ENCODE data around the gene AGTRAP. TPM values are rescaled to one million over a fixed set of nuclear protein-coding genes. Genes with fewer than 3 reads are reported as not detected.

AGTRAP gene
- total RNA-seq, 3 donors from 2014 or later, result 61.9 to 74.7 (median 66.4) TPM

DNA sequence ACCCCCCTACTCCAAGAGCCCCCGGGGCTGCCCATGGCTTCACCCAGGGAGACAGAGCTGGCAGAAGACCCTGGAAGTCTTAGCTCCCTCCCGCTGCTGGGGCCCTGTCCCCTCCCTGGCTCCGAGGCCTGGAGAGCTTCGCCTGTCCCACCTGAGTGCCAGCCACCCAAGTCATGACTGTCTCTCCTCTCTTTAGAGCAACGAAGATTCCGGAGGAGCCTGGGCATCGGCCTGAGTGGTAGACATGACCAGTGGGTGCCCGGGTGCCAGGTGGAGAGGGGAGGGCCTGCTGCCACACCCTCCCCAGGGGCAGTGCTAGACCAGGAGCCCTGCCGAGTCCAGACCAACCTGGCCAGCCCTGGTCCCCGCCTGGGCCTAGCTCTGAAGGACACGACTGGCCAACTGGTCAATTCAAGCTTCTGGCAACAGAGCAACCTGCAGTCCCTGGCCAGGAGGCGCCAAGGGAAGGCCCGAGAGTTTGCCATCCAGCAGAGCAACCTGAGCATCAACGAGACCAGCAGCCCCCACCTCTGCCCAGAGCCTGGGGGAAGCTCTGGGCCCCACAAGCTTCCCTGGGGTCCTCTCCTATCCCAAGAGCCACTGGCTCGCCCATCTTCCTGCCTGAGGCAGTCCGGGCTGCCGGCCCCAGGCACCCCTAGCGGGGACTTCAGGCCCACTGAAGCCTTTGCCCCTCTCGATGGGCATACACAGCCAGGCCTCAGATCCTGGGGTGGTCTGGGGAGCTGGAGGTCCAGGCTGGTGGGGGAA, 29.9 kb downstream of the AGTRAP start:
- Histone ChIP-seq H3K27ac (no peak overlapping the region), H3K4me3 (no peak overlapping the region), H3K27me3 (peaks cover 0 to 9% of the 10 kb centered on the region in 2 donors), H3K9me3 (no peaks in the 10 kb centered on the region), H3K4me1 (no peaks in the 10 kb centered on the region), H3K36me3 (no peaks in the 10 kb centered on the region)
- TF ChIP-seq POLR2A (IDR thresholded peaks at IDR 0.05) (no peak), POLR2AphosphoS5 (IDR thresholded peaks at IDR 0.05) (no peak)
- TF ChIP-seq, protein P1, sequence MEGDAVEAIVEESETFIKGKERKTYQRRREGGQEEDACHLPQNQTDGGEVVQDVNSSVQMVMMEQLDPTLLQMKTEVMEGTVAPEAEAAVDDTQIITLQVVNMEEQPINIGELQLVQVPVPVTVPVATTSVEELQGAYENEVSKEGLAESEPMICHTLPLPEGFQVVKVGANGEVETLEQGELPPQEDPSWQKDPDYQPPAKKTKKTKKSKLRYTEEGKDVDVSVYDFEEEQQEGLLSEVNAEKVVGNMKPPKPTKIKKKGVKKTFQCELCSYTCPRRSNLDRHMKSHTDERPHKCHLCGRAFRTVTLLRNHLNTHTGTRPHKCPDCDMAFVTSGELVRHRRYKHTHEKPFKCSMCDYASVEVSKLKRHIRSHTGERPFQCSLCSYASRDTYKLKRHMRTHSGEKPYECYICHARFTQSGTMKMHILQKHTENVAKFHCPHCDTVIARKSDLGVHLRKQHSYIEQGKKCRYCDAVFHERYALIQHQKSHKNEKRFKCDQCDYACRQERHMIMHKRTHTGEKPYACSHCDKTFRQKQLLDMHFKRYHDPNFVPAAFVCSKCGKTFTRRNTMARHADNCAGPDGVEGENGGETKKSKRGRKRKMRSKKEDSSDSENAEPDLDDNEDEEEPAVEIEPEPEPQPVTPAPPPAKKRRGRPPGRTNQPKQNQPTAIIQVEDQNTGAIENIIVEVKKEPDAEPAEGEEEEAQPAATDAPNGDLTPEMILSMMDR (IDR thresholded peaks at IDR 0.05), result no peak
- no peak for DNase-seq (ENCODE audit: low spot score in 2 of 2)
- intact Hi-C loops (cut with DNase I; ENCODE audit: low total_unique reads), result no loop called here

DNA sequence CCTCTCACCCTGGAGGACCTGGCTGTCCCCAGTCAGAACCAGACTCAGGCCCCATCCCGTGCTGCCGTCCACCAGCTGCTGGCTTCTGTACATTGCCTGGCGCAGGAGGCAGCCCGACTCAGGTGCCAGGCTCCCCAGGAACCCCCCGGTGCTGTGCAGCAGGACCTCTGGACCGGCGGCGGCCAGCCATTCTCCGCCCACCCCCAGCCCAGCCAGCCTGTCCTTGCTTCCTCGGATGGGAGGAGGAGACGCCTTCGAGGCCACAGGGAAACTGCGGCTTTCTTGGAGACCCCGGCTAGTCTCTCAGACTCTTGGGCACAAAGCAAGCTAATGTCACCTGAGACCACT, 30.5 kb downstream of the AGTRAP start:
- Histone ChIP-seq H3K36me3 (no peaks in the 10 kb centered on the region), H3K4me3 (no peak overlapping the region), H3K9me3 (no peaks in the 10 kb centered on the region), H3K27me3 (peaks cover 0 to 7% of the 10 kb centered on the region in 2 donors), H3K4me1 (no peaks in the 10 kb centered on the region), H3K27ac (no peak overlapping the region)
- intact Hi-C loops (cut with DNase I; ENCODE audit: low total_unique reads), result no loop called here
- no peak for DNase-seq (ENCODE audit: low spot score in 2 of 2)
- TF ChIP-seq POLR2AphosphoS5 (IDR thresholded peaks at IDR 0.05) (no peak), POLR2A (IDR thresholded peaks at IDR 0.05) (no peak)
- TF ChIP-seq, protein P1 (IDR thresholded peaks at IDR 0.05), result no peak

DNA sequence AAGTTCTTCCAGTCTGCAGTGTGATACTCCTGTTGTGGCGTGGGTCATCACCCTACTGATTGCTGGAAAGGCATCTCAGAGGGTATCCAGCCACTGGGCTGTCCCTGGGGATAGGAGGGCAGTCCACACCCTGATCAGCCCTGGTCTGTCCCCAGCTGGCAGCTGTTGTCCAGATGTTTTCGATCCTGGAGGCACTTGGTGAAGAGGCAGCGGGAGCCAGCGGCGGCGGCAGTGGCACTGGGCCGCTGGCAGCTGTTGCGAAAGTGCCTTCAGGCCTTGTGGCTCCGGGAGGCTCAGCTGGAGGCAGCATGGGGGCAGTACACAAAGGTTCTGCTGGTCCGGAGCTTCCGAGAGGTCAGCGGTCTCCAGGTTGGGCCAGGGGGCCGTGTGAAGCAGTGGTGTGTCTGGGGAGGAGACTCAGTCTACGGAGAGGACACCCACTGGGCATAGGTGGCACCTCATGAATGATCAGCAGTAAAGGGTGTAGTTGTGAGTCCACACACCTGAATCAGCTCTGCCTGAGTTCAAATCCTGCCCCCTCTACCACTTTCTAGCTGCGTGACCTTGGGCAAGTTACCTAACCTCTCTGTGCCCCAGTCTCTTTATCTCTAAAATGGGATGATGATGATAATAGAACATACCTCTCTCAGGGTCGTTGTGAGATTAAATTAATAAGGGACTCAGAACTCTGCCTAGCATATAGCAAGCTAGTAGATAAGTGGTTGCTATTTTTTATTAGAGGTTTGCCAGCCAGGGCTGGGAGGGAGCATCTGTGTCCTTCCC, 32.2 kb downstream of the AGTRAP start:
- Histone ChIP-seq H3K4me1 (no peaks in the 10 kb centered on the region), H3K36me3 (no peaks in the 10 kb centered on the region), H3K4me3 (no peak overlapping the region), H3K9me3 (no peaks in the 10 kb centered on the region), H3K27me3 (no peaks in the 10 kb centered on the region), H3K27ac (no peak overlapping the region)
- TF ChIP-seq POLR2AphosphoS5 (IDR thresholded peaks at IDR 0.05) (no peak), POLR2A (IDR thresholded peaks at IDR 0.05) (no peak)
- TF ChIP-seq, protein P1 (IDR thresholded peaks at IDR 0.05), result no peak
- DNase-seq (ENCODE audit: low spot score in 2 of 2), result no peak
- intact Hi-C loops (cut with DNase I; ENCODE audit: low total_unique reads), result no loop called here

GRCh38 chr1:11768821-11769220, 32.9 kb downstream of the AGTRAP start:
- H3K9me3 ChIP-seq, result no peaks in the 10 kb centered on the region
- H3K27me3 ChIP-seq, result no peaks in the 10 kb centered on the region
- DNase-seq (ENCODE audit: low spot score in 2 of 2), result no peak
- H3K4me1 ChIP-seq, result no peaks in the 10 kb centered on the region
- intact Hi-C loops (cut with DNase I; ENCODE audit: low total_unique reads), result no loop called here
- TF ChIP-seq POLR2AphosphoS5 (IDR thresholded peaks at IDR 0.05) (no peak), POLR2A (IDR thresholded peaks at IDR 0.05) (no peak)
- TF ChIP-seq, protein P1 (IDR thresholded peaks at IDR 0.05), result no peak
- no peak overlapping the region for H3K4me3 ChIP-seq
- no peaks in the 10 kb centered on the region for H3K36me3 ChIP-seq
- H3K27ac ChIP-seq, result no peak overlapping the region

DNA sequence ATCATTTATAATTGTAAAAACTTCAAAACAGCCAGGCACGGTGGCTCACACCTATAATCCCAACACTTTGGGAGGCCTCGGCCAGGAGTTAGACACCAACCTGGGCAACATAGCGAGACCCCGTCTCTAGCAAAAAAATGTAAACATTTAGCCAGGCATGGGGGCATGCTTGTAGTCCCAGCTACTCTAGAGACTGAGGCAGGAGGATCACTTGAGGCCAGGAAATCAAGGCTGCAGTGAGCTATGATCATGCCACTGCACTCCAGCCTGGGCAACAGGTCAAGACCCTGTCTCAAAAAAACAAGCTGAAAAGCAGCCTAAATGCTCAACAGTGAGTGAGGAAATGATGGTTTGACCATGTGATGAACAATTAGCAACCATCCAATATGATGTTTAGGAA, 33.3 kb downstream of the AGTRAP start:
- TF ChIP-seq, protein P1 (IDR thresholded peaks at IDR 0.05), result no peak
- TF ChIP-seq POLR2AphosphoS5 (IDR thresholded peaks at IDR 0.05), result no peak
- no peak for TF ChIP-seq POLR2A (IDR thresholded peaks at IDR 0.05)
- no peak for DNase-seq (ENCODE audit: low spot score in 2 of 2)
- Histone ChIP-seq H3K4me3 (no peak overlapping the region), H3K27me3 (no peaks in the 10 kb centered on the region), H3K4me1 (no peaks in the 10 kb centered on the region), H3K9me3 (no peaks in the 10 kb centered on the region), H3K36me3 (no peaks in the 10 kb centered on the region), H3K27ac (no peak overlapping the region)
- intact Hi-C loops (cut with DNase I; ENCODE audit: low total_unique reads), result no loop called here

Measured in breast epithelium (tissue), 4 donors.